Measurements from ENCODE around the gene DDRGK1.
A peak's percentile ranks its signal among the peaks of the same experiment; 100 is the strongest.

Gene DDRGK1

GRCh38 chr20:3248167-3248992, 43.9 kb upstream of the DDRGK1 start:
- H3K14ac ChIP-seq (ENCODE audit: low read length in 2 of 2): peak overlapping the region in 1 of 2 experiments; percentile 66
- no peak overlapping the region for H2BK120ac ChIP-seq (ENCODE audit: low read depth, low read length)
- H2BK12ac ChIP-seq (ENCODE audit: low read length in 2 of 2): no peak overlapping the region
- H4K8ac ChIP-seq (ENCODE audit: low read length): no peak overlapping the region
- H3K9me3 ChIP-seq (ENCODE audit: control insufficient read depth, low read length): no peaks in the 10 kb centered on the region
- peaks cover 13% of the 10 kb centered on the region for H3K4me1 ChIP-seq (ENCODE audit: control insufficient read depth, insufficient read depth, low read depth, low read length)
- peak overlapping the region; percentile 48 for H3K4me2 ChIP-seq (ENCODE audit: low read length, poor library complexity, severe bottlenecking)
- no peak overlapping the region for H2AK5ac ChIP-seq (ENCODE audit: low read length, severe bottlenecking)
- peak overlapping the region; percentile 58 for H3K9ac ChIP-seq (ENCODE audit: low read length)
- no peak overlapping the region for H3K27ac ChIP-seq (ENCODE audit: low read length, poor library complexity, severe bottlenecking)
- H3K18ac ChIP-seq (ENCODE audit: low read depth in 1 of 2, low read length in 2 of 2): no peak overlapping the region
- H3K4ac ChIP-seq (ENCODE audit: low read depth in 1 of 2, low read length in 2 of 2): no peak overlapping the region
- H2BK15ac ChIP-seq (ENCODE audit: low read depth, poor library complexity, severe bottlenecking): no peak overlapping the region
- H4K91ac ChIP-seq (ENCODE audit: low read length): no peak overlapping the region
- peak; percentile 46 for DNase-seq
- WGBS: 10% methylated on average over 53 of the region's 53 CpGs
- no peak overlapping the region for H2AFZ ChIP-seq (ENCODE audit: low read depth, low read length)
- H3K23ac ChIP-seq (ENCODE audit: low read length in 2 of 2): peak overlapping the region in 1 of 2 experiments; percentile 63
- no peaks in the 10 kb centered on the region for H3K79me1 ChIP-seq (replicated peaks; ENCODE audit: low read length, poor library complexity, severe bottlenecking)
- H3K27me3 ChIP-seq (ENCODE audit: control insufficient read depth in 1 of 2, insufficient read depth in 1 of 2, low read length in 2 of 2): peaks cover 29 to 49% of the 10 kb centered on the region in 2 experiments
- H3K36me3 ChIP-seq (ENCODE audit: control insufficient read depth in 1 of 2, insufficient read depth in 2 of 2, low read depth in 1 of 2, low read length in 2 of 2): peaks cover 28 to 34% of the 10 kb centered on the region in 2 experiments
- peak overlapping the region in 1 of 2 experiments; percentile 66 for H3K4me3 ChIP-seq (ENCODE audit: insufficient read depth in 1 of 2, low read depth in 1 of 2, low read length in 2 of 2)
- no peak overlapping the region for H2BK5ac ChIP-seq (ENCODE audit: low read depth, low read length, poor library complexity, severe bottlenecking)

DNA sequence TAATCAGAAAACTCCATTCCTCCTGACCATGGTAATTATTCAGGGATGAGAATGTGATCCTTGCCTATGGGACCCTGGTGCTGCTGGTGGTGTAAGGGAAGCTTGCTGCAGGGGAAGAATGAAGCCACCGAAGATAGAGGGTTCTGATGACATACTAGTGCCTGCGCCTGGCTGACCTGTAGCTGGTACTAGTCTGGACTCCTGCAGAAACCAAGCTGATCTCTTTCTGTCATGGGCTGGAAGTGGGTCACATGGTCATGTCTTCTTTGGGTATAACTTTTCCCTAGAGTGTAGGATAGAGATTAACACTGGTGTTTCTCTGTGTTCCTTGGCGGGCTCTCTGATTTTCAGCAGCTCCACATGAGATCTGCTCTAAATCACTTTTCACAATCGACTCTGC, 43.2 kb upstream of the DDRGK1 start:
- WGBS: 81% methylated on average over 4 of the region's 4 CpGs
- no peak overlapping the region for H3K4ac ChIP-seq (ENCODE audit: low read depth in 1 of 2, low read length in 2 of 2)
- H3K27me3 ChIP-seq (ENCODE audit: control insufficient read depth in 1 of 2, insufficient read depth in 1 of 2, low read length in 2 of 2): peaks cover 29 to 49% of the 10 kb centered on the region in 2 experiments

DNA sequence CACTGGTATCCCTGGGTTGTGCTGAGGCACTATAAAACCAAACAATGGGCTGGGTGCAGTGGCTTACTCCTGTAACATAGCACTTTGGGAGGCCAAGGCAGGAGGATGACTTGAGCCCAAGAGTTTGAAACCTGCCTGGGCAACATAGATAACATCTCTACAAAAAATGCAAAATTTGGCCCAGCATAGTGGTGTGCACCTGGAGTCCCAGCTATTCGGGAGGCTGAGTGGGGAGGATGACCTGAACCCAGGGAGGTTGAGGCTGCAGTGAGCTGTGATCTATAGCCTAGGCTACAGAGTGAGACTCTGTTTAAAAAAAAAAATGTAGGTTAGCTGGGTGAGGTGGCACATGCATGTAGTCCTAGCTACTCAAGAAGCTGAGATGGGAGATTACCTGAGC, 42.2 kb upstream of the DDRGK1 start:
- no peak overlapping the region for H3K4me2 ChIP-seq (ENCODE audit: low read length, poor library complexity, severe bottlenecking)
- H3K4me1 ChIP-seq (ENCODE audit: control insufficient read depth, insufficient read depth, low read depth, low read length): peaks cover 13% of the 10 kb centered on the region
- no peak overlapping the region for H2BK5ac ChIP-seq (ENCODE audit: low read depth, low read length, poor library complexity, severe bottlenecking)
- no peak overlapping the region for H3K9ac ChIP-seq (ENCODE audit: low read length)
- no peak overlapping the region for H3K14ac ChIP-seq (ENCODE audit: low read length in 2 of 2)
- H3K23ac ChIP-seq (ENCODE audit: low read length in 2 of 2): no peak overlapping the region
- no peak overlapping the region for H2AFZ ChIP-seq (ENCODE audit: low read depth, low read length)
- no peak overlapping the region for H2BK12ac ChIP-seq (ENCODE audit: low read length in 2 of 2)
- 100% methylated on average over 1 of the region's 1 CpG for WGBS
- no peak overlapping the region for H3K4ac ChIP-seq (ENCODE audit: low read depth in 1 of 2, low read length in 2 of 2)
- peaks cover 29 to 56% of the 10 kb centered on the region in 2 experiments for H3K27me3 ChIP-seq (ENCODE audit: control insufficient read depth in 1 of 2, insufficient read depth in 1 of 2, low read length in 2 of 2)
- no peak overlapping the region for H4K91ac ChIP-seq (ENCODE audit: low read length)
- no peak overlapping the region for H3K27ac ChIP-seq (ENCODE audit: low read length, poor library complexity, severe bottlenecking)
- H4K8ac ChIP-seq (ENCODE audit: low read length): no peak overlapping the region
- no peaks in the 10 kb centered on the region for H3K9me3 ChIP-seq (ENCODE audit: control insufficient read depth, low read length)
- no peak overlapping the region for H3K18ac ChIP-seq (ENCODE audit: low read depth in 1 of 2, low read length in 2 of 2)
- no peak overlapping the region for H2BK120ac ChIP-seq (ENCODE audit: low read depth, low read length)
- no peak overlapping the region for H3K4me3 ChIP-seq (ENCODE audit: insufficient read depth in 1 of 2, low read depth in 1 of 2, low read length in 2 of 2)
- H3K36me3 ChIP-seq (ENCODE audit: control insufficient read depth in 1 of 2, insufficient read depth in 2 of 2, low read depth in 1 of 2, low read length in 2 of 2): peaks cover 14 to 19% of the 10 kb centered on the region in 2 experiments
- H2BK15ac ChIP-seq (ENCODE audit: low read depth, poor library complexity, severe bottlenecking): no peak overlapping the region
- DNase-seq: no peak
- no peak overlapping the region for H2AK5ac ChIP-seq (ENCODE audit: low read length, severe bottlenecking)
- H3K79me1 ChIP-seq (replicated peaks; ENCODE audit: low read length, poor library complexity, severe bottlenecking): no peaks in the 10 kb centered on the region

More for the DNA sequence above, 43.2 kb upstream of the DDRGK1 start:
- H2BK5ac ChIP-seq (ENCODE audit: low read depth, low read length, poor library complexity, severe bottlenecking): no peak overlapping the region
- H3K9me3 ChIP-seq (ENCODE audit: control insufficient read depth, low read length): no peaks in the 10 kb centered on the region
- no peak overlapping the region for H4K91ac ChIP-seq (ENCODE audit: low read length)
- no peak overlapping the region for H2BK15ac ChIP-seq (ENCODE audit: low read depth, poor library complexity, severe bottlenecking)
- no peak overlapping the region for H3K27ac ChIP-seq (ENCODE audit: low read length, poor library complexity, severe bottlenecking)
- H2BK120ac ChIP-seq (ENCODE audit: low read depth, low read length): no peak overlapping the region
- no peaks in the 10 kb centered on the region for H3K79me1 ChIP-seq (replicated peaks; ENCODE audit: low read length, poor library complexity, severe bottlenecking)
- no peak overlapping the region for H2BK12ac ChIP-seq (ENCODE audit: low read length in 2 of 2)
- H3K4me3 ChIP-seq (ENCODE audit: insufficient read depth in 1 of 2, low read depth in 1 of 2, low read length in 2 of 2): no peak overlapping the region
- H3K23ac ChIP-seq (ENCODE audit: low read length in 2 of 2): no peak overlapping the region
- H3K18ac ChIP-seq (ENCODE audit: low read depth in 1 of 2, low read length in 2 of 2): no peak overlapping the region
- H3K14ac ChIP-seq (ENCODE audit: low read length in 2 of 2): no peak overlapping the region
- no peak overlapping the region for H2AFZ ChIP-seq (ENCODE audit: low read depth, low read length)
- DNase-seq: no peak
- H3K4me2 ChIP-seq (ENCODE audit: low read length, poor library complexity, severe bottlenecking): no peak overlapping the region
- H3K4me1 ChIP-seq (ENCODE audit: control insufficient read depth, insufficient read depth, low read depth, low read length): peaks cover 13% of the 10 kb centered on the region
- H3K36me3 ChIP-seq (ENCODE audit: control insufficient read depth in 1 of 2, insufficient read depth in 2 of 2, low read depth in 1 of 2, low read length in 2 of 2): peaks cover 23 to 28% of the 10 kb centered on the region in 2 experiments
- H4K8ac ChIP-seq (ENCODE audit: low read length): no peak overlapping the region
- H2AK5ac ChIP-seq (ENCODE audit: low read length, severe bottlenecking): no peak overlapping the region
- H3K9ac ChIP-seq (ENCODE audit: low read length): no peak overlapping the region

- H4K91ac ChIP-seq (ENCODE audit: low read length): no peak overlapping the region
- no peak overlapping the region for H3K9ac ChIP-seq (ENCODE audit: low read length)
- H2BK12ac ChIP-seq (ENCODE audit: low read length in 2 of 2): no peak overlapping the region
- peaks cover 29 to 60% of the 10 kb centered on the region in 2 experiments for H3K27me3 ChIP-seq (ENCODE audit: control insufficient read depth in 1 of 2, insufficient read depth in 1 of 2, low read length in 2 of 2)
- no peak overlapping the region for H2BK5ac ChIP-seq (ENCODE audit: low read depth, low read length, poor library complexity, severe bottlenecking)
- H3K4me3 ChIP-seq (ENCODE audit: insufficient read depth in 1 of 2, low read depth in 1 of 2, low read length in 2 of 2): no peak overlapping the region
- no peaks in the 10 kb centered on the region for H3K9me3 ChIP-seq (ENCODE audit: control insufficient read depth, low read length)
- no peak overlapping the region for H2BK120ac ChIP-seq (ENCODE audit: low read depth, low read length)
- H2AFZ ChIP-seq (ENCODE audit: low read depth, low read length): no peak overlapping the region
- no peaks in the 10 kb centered on the region for H3K79me1 ChIP-seq (replicated peaks; ENCODE audit: low read length, poor library complexity, severe bottlenecking)
- no peak overlapping the region for H3K27ac ChIP-seq (ENCODE audit: low read length, poor library complexity, severe bottlenecking)
- peaks cover 13% of the 10 kb centered on the region for H3K4me1 ChIP-seq (ENCODE audit: control insufficient read depth, insufficient read depth, low read depth, low read length)
- no peak overlapping the region for H3K23ac ChIP-seq (ENCODE audit: low read length in 2 of 2)
- H2BK15ac ChIP-seq (ENCODE audit: low read depth, poor library complexity, severe bottlenecking): no peak overlapping the region
- H4K8ac ChIP-seq (ENCODE audit: low read length): no peak overlapping the region
- no peak overlapping the region for H3K14ac ChIP-seq (ENCODE audit: low read length in 2 of 2)
- 65% methylated on average over 3 of the region's 4 CpGs for WGBS
- no peak overlapping the region for H3K4ac ChIP-seq (ENCODE audit: low read depth in 1 of 2, low read length in 2 of 2)
- H2AK5ac ChIP-seq (ENCODE audit: low read length, severe bottlenecking): no peak overlapping the region
- DNase-seq: no peak
- no peak overlapping the region for H3K18ac ChIP-seq (ENCODE audit: low read depth in 1 of 2, low read length in 2 of 2)
- H3K36me3 ChIP-seq (ENCODE audit: control insufficient read depth in 1 of 2, insufficient read depth in 2 of 2, low read depth in 1 of 2, low read length in 2 of 2): peaks cover 4 to 9% of the 10 kb centered on the region in 2 experiments
- H3K4me2 ChIP-seq (ENCODE audit: low read length, poor library complexity, severe bottlenecking): no peak overlapping the region
Measured at GRCh38 chr20:3245711-3246110, 41.2 kb upstream of the DDRGK1 start.
